ENCODE data around the gene C12orf60.

GRCh38 chr12:14825256-14825655, 21.8 kb downstream of the C12orf60 start:
- TF ChIP-seq CTCF (IDR thresholded peaks at IDR 0.05), result no peak
- no peak for TF ChIP-seq POLR2A (IDR thresholded peaks at IDR 0.05)

Measured in suprapubic skin (tissue), 3 donors.